Astrocyte (in vitro differentiated cells and primary cell): Measurements from ENCODE around the gene RAF1. TPM values are rescaled to one million over a fixed set of nuclear protein-coding genes. Genes with fewer than 3 reads are reported as not detected.

ENCODE experiments used
- DNase-seq: peaks from one replicate; pipeline ENCODE4 v3.0.0-alpha.2; 2010; ENCODE audit warnings: low read depth
- FAIRE-seq: peaks from 2 replicates; lab custom pipeline; 2011; peaks lifted over from hg19 to GRCh38; lab: Jason Lieb, UNC
- H2AFZ ChIP-seq: 2 replicates; pipeline ENCODE4 v1.6.0; 2012; ENCODE audit warnings: low read depth, low read length, inconsistent platforms
- H3K27ac ChIP-seq: 2 replicates; pipeline ENCODE4 v1.5.1; 2011; ENCODE audit warnings: low read depth, low read length, inconsistent platforms
- H3K27me3 ChIP-seq: 2 replicates; pipeline ENCODE4 v1.6.0; 2011; ENCODE audit warnings: low read length, inconsistent platforms; ENCODE audit not compliant: insufficient read depth
- H3K36me3 ChIP-seq: 2 replicates; pipeline ENCODE4 v1.5.1; 2011; ENCODE audit warnings: low read length, inconsistent platforms; ENCODE audit not compliant: insufficient read depth
- H3K4me1 ChIP-seq: 2 replicates; pipeline ENCODE4 v1.5.1; 2011; ENCODE audit warnings: low read length, inconsistent platforms; ENCODE audit not compliant: insufficient read depth
- H3K4me2 ChIP-seq: 2 replicates; pipeline ENCODE4 v1.6.0; 2012; ENCODE audit warnings: low read length, inconsistent platforms
- H3K4me3 ChIP-seq: 2 replicates; pipeline ENCODE4 v1.5.1; 2011; ENCODE audit warnings: low read depth, mild to moderate bottlenecking, low read length, inconsistent platforms; ENCODE audit not compliant: insufficient read depth
- H3K79me2 ChIP-seq: 2 replicates; pipeline ENCODE4 v1.6.0; 2012; ENCODE audit warnings: mild to moderate bottlenecking, low read length, inconsistent platforms; ENCODE audit not compliant: insufficient read depth
- H3K9ac ChIP-seq: 2 replicates; pipeline ENCODE4 v1.6.0; 2012; ENCODE audit warnings: mild to moderate bottlenecking, low read length, inconsistent platforms
- H3K9me3 ChIP-seq: 2 replicates; pipeline ENCODE4 v1.5.1; 2012; ENCODE audit warnings: low read depth, mild to moderate bottlenecking, low read length, inconsistent platforms; ENCODE audit not compliant: insufficient read depth
- H4K20me1 ChIP-seq: 2 replicates; pipeline ENCODE4 v1.6.0; 2012; ENCODE audit warnings: low read length, inconsistent platforms; ENCODE audit not compliant: insufficient read depth
- H3K27ac Mint-ChIP-seq: one replicate; pipeline ENCODE4 v1.8.0; 2021; ENCODE audit warnings: mild to moderate bottlenecking, mixed read lengths; ENCODE audit not compliant: unreplicated experiment
- H3K27me3 Mint-ChIP-seq: one replicate; pipeline ENCODE4 v1.8.0; 2021; ENCODE audit warnings: low read depth, mixed read lengths; ENCODE audit not compliant: unreplicated experiment
- H3K36me3 Mint-ChIP-seq: one replicate; pipeline ENCODE4 v1.8.0; 2021; ENCODE audit warnings: low read depth, mixed read lengths; ENCODE audit not compliant: unreplicated experiment
- H3K4me1 Mint-ChIP-seq: one replicate; pipeline ENCODE4 v1.8.0; 2021; ENCODE audit warnings: low read depth, mixed read lengths; ENCODE audit not compliant: unreplicated experiment
- H3K4me3 Mint-ChIP-seq: one replicate; pipeline ENCODE4 v1.8.0; 2021; ENCODE audit warnings: mild to moderate bottlenecking, moderate library complexity, mixed read lengths; ENCODE audit not compliant: unreplicated experiment
- H3K9me3 Mint-ChIP-seq: one replicate; pipeline ENCODE4 v1.8.0; 2021; ENCODE audit warnings: mild to moderate bottlenecking, mixed read lengths; ENCODE audit not compliant: unreplicated experiment
- EZH2 ChIP-seq: IDR thresholded peaks from 2 replicates; pipeline ENCODE4 v1.6.1; 2012; ENCODE audit warnings: mild to moderate bottlenecking, low read length, inconsistent platforms; ENCODE audit not compliant: insufficient read depth
- total RNA-seq: library from RNA; stranded (reverse); gene quantifications from 2 replicates; pipeline ENCODE4 v1.2.1, GENCODE V29; 2021
- TF ChIP-seq, protein P1 (sequence below): IDR thresholded peaks from 2 replicates; pipeline ENCODE4 v1.5.1; 2011; ENCODE audit warnings: low read depth, mild to moderate bottlenecking, inconsistent platforms, low read length, moderate library complexity; ENCODE audit not compliant: insufficient read depth

RAF1 gene
- total RNA-seq, 1 donor from 2014 or later: 80.9 TPM

- H3K9me3 Mint-ChIP-seq: peaks cover 2% of the 10 kb centered on the region
- Histone ChIP-seq H3K79me2 (no peaks in the 10 kb centered on the region), H3K9me3 (no peaks in the 10 kb centered on the region), H3K4me3 (no peak overlapping the region), H3K36me3 (no peaks in the 10 kb centered on the region), H4K20me1 (no peaks in the 10 kb centered on the region), H2AFZ (no peak overlapping the region), H3K9ac (no peak overlapping the region), H3K4me1 (peaks cover 8% of the 10 kb centered on the region), H3K4me2 (no peak overlapping the region), H3K27ac (no peak overlapping the region), H3K27me3 (peaks cover 6% of the 10 kb centered on the region)
- no peak for DNase-seq
- no peak overlapping the region for H3K4me3 Mint-ChIP-seq
- FAIRE-seq: no peak
- no peaks in the 10 kb centered on the region for H3K36me3 Mint-ChIP-seq
- H3K27me3 Mint-ChIP-seq: peaks cover 26% of the 10 kb centered on the region
- H3K4me1 Mint-ChIP-seq: peaks cover 11% of the 10 kb centered on the region
- H3K27ac Mint-ChIP-seq: no peak overlapping the region
- no peak for TF ChIP-seq EZH2
- TF ChIP-seq, protein P1, sequence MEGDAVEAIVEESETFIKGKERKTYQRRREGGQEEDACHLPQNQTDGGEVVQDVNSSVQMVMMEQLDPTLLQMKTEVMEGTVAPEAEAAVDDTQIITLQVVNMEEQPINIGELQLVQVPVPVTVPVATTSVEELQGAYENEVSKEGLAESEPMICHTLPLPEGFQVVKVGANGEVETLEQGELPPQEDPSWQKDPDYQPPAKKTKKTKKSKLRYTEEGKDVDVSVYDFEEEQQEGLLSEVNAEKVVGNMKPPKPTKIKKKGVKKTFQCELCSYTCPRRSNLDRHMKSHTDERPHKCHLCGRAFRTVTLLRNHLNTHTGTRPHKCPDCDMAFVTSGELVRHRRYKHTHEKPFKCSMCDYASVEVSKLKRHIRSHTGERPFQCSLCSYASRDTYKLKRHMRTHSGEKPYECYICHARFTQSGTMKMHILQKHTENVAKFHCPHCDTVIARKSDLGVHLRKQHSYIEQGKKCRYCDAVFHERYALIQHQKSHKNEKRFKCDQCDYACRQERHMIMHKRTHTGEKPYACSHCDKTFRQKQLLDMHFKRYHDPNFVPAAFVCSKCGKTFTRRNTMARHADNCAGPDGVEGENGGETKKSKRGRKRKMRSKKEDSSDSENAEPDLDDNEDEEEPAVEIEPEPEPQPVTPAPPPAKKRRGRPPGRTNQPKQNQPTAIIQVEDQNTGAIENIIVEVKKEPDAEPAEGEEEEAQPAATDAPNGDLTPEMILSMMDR: no peak
Measured at GRCh38 chr3:12709334-12709733, 45.4 kb upstream of the RAF1 start.

GRCh38 chr3:12708584-12709192, 44.8 kb upstream of the RAF1 start:
- Histone ChIP-seq H3K36me3 (no peaks in the 10 kb centered on the region), H3K79me2 (no peaks in the 10 kb centered on the region), H4K20me1 (no peaks in the 10 kb centered on the region), H3K4me2 (no peak overlapping the region), H3K9ac (no peak overlapping the region), H3K27me3 (peaks cover 6% of the 10 kb centered on the region), H3K4me3 (no peak overlapping the region), H3K9me3 (no peaks in the 10 kb centered on the region), H3K27ac (no peak overlapping the region), H3K4me1 (peaks cover 8% of the 10 kb centered on the region), H2AFZ (no peak overlapping the region)
- FAIRE-seq (no peak), DNase-seq (peak; percentile 94)
- Mint-ChIP-seq H3K27me3 (peaks cover 26% of the 10 kb centered on the region), H3K4me1 (peaks cover 12% of the 10 kb centered on the region), H3K4me3 (no peak overlapping the region), H3K27ac (no peak overlapping the region), H3K36me3 (no peaks in the 10 kb centered on the region), H3K9me3 (peaks cover 2% of the 10 kb centered on the region)
- TF ChIP-seq, protein P1: peak; percentile 21
- TF ChIP-seq EZH2: no peak

- peaks cover 14% of the 10 kb centered on the region for H3K4me1 Mint-ChIP-seq
- TF ChIP-seq, protein P1: no peak
- TF ChIP-seq EZH2: no peak
- Histone ChIP-seq H2AFZ (no peak overlapping the region), H3K4me3 (no peak overlapping the region), H3K27ac (no peak overlapping the region), H3K27me3 (peaks cover 6% of the 10 kb centered on the region), H3K4me1 (peaks cover 8% of the 10 kb centered on the region), H3K9me3 (no peaks in the 10 kb centered on the region), H4K20me1 (no peaks in the 10 kb centered on the region), H3K9ac (no peak overlapping the region), H3K4me2 (no peak overlapping the region), H3K79me2 (no peaks in the 10 kb centered on the region), H3K36me3 (no peaks in the 10 kb centered on the region)
- DNase-seq (peak; percentile 13), FAIRE-seq (no peak)
- no peak overlapping the region for H3K4me3 Mint-ChIP-seq
- H3K9me3 Mint-ChIP-seq: peaks cover 2% of the 10 kb centered on the region
- no peaks in the 10 kb centered on the region for H3K36me3 Mint-ChIP-seq
- H3K27ac Mint-ChIP-seq: no peak overlapping the region
- H3K27me3 Mint-ChIP-seq: peaks cover 23% of the 10 kb centered on the region
Measured at GRCh38 chr3:12707449-12707848, 43.5 kb upstream of the RAF1 start.
